Stimulated activated CD4-positive, alpha-beta T cell treated with anti-CD3 and anti-CD28 coated beads, Interleukin-4, amount 100 ng/mL, for 48 hours (primary cell): ENCODE data around the gene TES.

ENCODE experiments used
- DNase-seq, 2 donors: peaks; one replicate each; pipeline ENCODE4 v3.0.0-alpha.2; 2020; ENCODE audit warnings: low read depth in 2 of 2

TES gene

GRCh38 chr7:116219834-116220233, 9.5 kb downstream of the TES start:
- DNase-seq: no peak

- no peak for DNase-seq
Measured at GRCh38 chr7:116222501-116222900, 12.2 kb downstream of the TES start.

GRCh38 chr7:116223588-116223987, 13.2 kb downstream of the TES start:
- DNase-seq: no peak

- no peak for DNase-seq
Measured at GRCh38 chr7:116224492-116225098, 14.3 kb downstream of the TES start.

- DNase-seq: no peak
Measured at GRCh38 chr7:116225860-116226259, 15.5 kb downstream of the TES start.

GRCh38 chr7:116226664-116227063, 16.3 kb downstream of the TES start:
- no peak for DNase-seq

GRCh38 chr7:116227678-116228239, 17.4 kb downstream of the TES start:
- no peak for DNase-seq

GRCh38 chr7:116228241-116228640, 17.9 kb downstream of the TES start:
- DNase-seq: no peak

GRCh38 chr7:116229366-116229765, 19.0 kb downstream of the TES start:
- DNase-seq: no peak

GRCh38 chr7:116230191-116231005, 20.1 kb downstream of the TES start:
- no peak for DNase-seq

GRCh38 chr7:116231543-116231942, 21.2 kb downstream of the TES start:
- DNase-seq: no peak

- DNase-seq: no peak
Measured at GRCh38 chr7:116231949-116232348, 21.6 kb downstream of the TES start.

- no peak for DNase-seq
Measured at GRCh38 chr7:116232350-116232749, 22.0 kb downstream of the TES start.

GRCh38 chr7:116232920-116233319, 22.6 kb downstream of the TES start:
- no peak for DNase-seq

- no peak for DNase-seq
Measured at GRCh38 chr7:116234517-116235200, 24.3 kb downstream of the TES start.

GRCh38 chr7:116235380-116235779, 25.0 kb downstream of the TES start:
- DNase-seq: no peak

- DNase-seq: peak; percentile 22 to 34
Measured at GRCh38 chr7:116236020-116236630, 25.8 kb downstream of the TES start.

GRCh38 chr7:116239020-116239419, 28.7 kb downstream of the TES start:
- no peak for DNase-seq

GRCh38 chr7:116239434-116239833, 29.1 kb downstream of the TES start:
- no peak for DNase-seq

- DNase-seq: no peak
Measured at GRCh38 chr7:116240024-116240668, 29.8 kb downstream of the TES start.

GRCh38 chr7:116241291-116241690, 31.0 kb downstream of the TES start:
- no peak for DNase-seq

- no peak for DNase-seq
Measured at GRCh38 chr7:116242178-116242577, 31.8 kb downstream of the TES start.
